Right lobe of liver (tissue), 6 donors: ENCODE data around the gene EDARADD. TPM values are rescaled to one million over a fixed set of nuclear protein-coding genes. Genes with fewer than 3 reads are reported as not detected.

Source experiments
- ATAC-seq, 4 donors: fragments of 200-7000 bp; cut with Tn5 transposase; one replicate each; pipeline ENCODE4 v1.9.1; 2020; ENCODE audit warnings: mild to moderate bottlenecking in 4 of 4, moderate library complexity in 4 of 4
- DNase-seq, 3 donors: peaks; one replicate each; pipeline ENCODE4 v3.0.0-alpha.2; 2020
- H3K27ac ChIP-seq, 3 donors: fragments of 200-600 bp; one replicate each; pipeline ENCODE4 v1.8.0; 2022
- H3K27me3 ChIP-seq, 2 donors: fragments of 200-600 bp; one replicate each; pipeline ENCODE4 v1.8.0; 2022
- H3K36me3 ChIP-seq, 4 donors: fragments of 200-600 bp; sonication (generic) in 1 of 4; one replicate each; pipeline versions ENCODE4 v1.5.1 to v1.8.0; 2017 to 2022; ENCODE audit warnings: control low read depth in 1 of 4
- H3K4me1 ChIP-seq, 4 donors: fragments of 200-600 bp; sonication (generic) in 1 of 4; one replicate each; pipeline versions ENCODE4 v1.5.1 to v1.8.0; 2017 to 2022; ENCODE audit warnings: control low read depth in 1 of 4
- H3K4me3 ChIP-seq, 3 donors: fragments of 200-600 bp; one replicate each; pipeline ENCODE4 v1.8.0; 2022
- H3K9me3 ChIP-seq, 4 donors: fragments of 200-600 bp; sonication (generic) in 1 of 4; one replicate each; pipeline versions ENCODE4 v1.5.1 to v1.8.0; 2017 to 2022; ENCODE audit warnings: control low read depth in 1 of 4
- POLR2A ChIP-seq: fragments of 450-650 bp; IDR thresholded peaks from one replicate; pipeline ENCODE4 v1.6.1; 2017; ENCODE audit warnings: antibody characterized with exemption, mild to moderate bottlenecking
- WGBS: methylation state at CpG from one replicate; pipeline ENCODE4 v1.1.6; 2018; ENCODE audit warnings: low coverage, low lambda C conversion rate; ENCODE audit not compliant: insufficient coverage; ENCODE audit errors: missing lambda C conversion rate; 5-methylcytosine and 5-hydroxymethylcytosine counted together
- intact Hi-C, 2 donors: fragments of 100-400 bp; cut with DNase I; formaldehyde crosslinking; loops; one replicate each; pipeline versions ENCODE4 v1.11.2 to v1.14.1; 2022
- total RNA-seq, 6 experiments: library from RNA; depleted of rRNA in 2 of 6; stranded (reverse); fragments of >200 nt in 2 of 6; fragmentation: NEBNext Ultra II Directional in 3 of 6; extraction: Animal tissue kit (Norgen Biotek cat#: 25700) in 3 of 6; gene quantifications; one replicate each; pipeline versions ENCODE4 v1.1.0 to v1.2.4, GENCODE V29; 2016 to 2023
- TF ChIP-seq, protein P1 (sequence below), 4 donors: fragments of 200-600 bp in 3 of 4; fragments of 450-650 bp in 1 of 4; IDR thresholded peaks; one replicate each; pipeline versions ENCODE4 v1.5.1 to v1.8.0; 2016 to 2022; ENCODE audit warnings: antibody characterized with exemption in 4 of 4, mild to moderate bottlenecking in 2 of 4
- donor health status: DM: no; HTN: yes; CAD: no.
- donor health status: DM: no; HTN: no; CAD: no.
- donor health status: DM: no; HTN: no; CAD: no.
- donor health status: DM: no; HTN: yes; CAD: no.
- donor health status: DM: no; HTN: yes; CAD: no.

The EDARADD gene
- total RNA-seq, 6 experiments from 2014 or later, result 0.16 to 1.2 (median 0.26) TPM; not detected in 1

DNA sequence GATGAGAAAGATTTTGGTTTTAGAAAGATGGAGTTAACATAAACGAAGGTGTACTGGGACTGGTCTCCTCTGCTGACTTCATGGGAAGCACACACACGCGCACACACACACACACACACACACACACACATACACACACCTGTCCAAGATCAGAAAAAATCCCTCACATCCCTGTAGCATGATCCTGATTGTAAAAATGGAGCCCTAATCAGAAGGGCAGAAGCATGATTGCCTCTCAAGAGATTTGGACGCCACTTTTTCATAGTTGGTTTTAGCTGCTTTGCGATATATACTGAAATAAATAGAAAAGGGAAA is 73.2 kb downstream of the EDARADD start:
- H3K36me3 ChIP-seq, result no peaks in the 10 kb centered on the region
- WGBS, result 80% methylated on average over 3 of the region's 5 CpGs
- TF ChIP-seq POLR2A, result no peak
- TF ChIP-seq, protein P1, sequence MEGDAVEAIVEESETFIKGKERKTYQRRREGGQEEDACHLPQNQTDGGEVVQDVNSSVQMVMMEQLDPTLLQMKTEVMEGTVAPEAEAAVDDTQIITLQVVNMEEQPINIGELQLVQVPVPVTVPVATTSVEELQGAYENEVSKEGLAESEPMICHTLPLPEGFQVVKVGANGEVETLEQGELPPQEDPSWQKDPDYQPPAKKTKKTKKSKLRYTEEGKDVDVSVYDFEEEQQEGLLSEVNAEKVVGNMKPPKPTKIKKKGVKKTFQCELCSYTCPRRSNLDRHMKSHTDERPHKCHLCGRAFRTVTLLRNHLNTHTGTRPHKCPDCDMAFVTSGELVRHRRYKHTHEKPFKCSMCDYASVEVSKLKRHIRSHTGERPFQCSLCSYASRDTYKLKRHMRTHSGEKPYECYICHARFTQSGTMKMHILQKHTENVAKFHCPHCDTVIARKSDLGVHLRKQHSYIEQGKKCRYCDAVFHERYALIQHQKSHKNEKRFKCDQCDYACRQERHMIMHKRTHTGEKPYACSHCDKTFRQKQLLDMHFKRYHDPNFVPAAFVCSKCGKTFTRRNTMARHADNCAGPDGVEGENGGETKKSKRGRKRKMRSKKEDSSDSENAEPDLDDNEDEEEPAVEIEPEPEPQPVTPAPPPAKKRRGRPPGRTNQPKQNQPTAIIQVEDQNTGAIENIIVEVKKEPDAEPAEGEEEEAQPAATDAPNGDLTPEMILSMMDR (IDR thresholded peaks at IDR 0.05), result no peak
- H3K9me3 ChIP-seq, result no peaks in the 10 kb centered on the region
- no peak for DNase-seq
- ATAC-seq, result no peak
- no peak overlapping the region for H3K27ac ChIP-seq
- intact Hi-C loops, result no loop called here
- no peak overlapping the region for H3K4me3 ChIP-seq
- H3K4me1 ChIP-seq, result no peaks in the 10 kb centered on the region
- H3K27me3 ChIP-seq, result no peaks in the 10 kb centered on the region

DNA sequence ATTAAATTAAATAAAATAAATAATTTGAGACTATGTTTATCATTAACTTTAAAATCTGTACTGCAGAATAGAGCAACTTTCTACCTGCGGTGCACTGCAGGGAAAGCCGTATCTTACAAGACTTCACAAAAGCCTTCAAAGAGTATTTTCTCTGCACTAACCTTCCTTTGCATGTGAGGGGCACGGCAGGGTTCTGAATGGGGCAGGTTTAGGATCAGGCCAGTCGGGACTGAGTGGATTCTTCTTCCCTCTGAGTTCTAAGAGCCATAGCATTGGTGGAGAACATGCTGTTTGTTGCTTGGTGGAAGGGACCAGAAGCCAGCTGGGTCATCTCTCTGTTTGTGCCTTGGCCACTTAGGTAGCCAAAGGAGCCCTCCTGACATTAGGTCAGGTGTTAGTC is 74.5 kb downstream of the EDARADD start:
- Histone ChIP-seq H3K36me3 (no peaks in the 10 kb centered on the region), H3K4me1 (no peaks in the 10 kb centered on the region), H3K27ac (no peak overlapping the region), H3K27me3 (no peaks in the 10 kb centered on the region), H3K9me3 (no peaks in the 10 kb centered on the region), H3K4me3 (no peak overlapping the region)
- 50% methylated on average over 2 of the region's 4 CpGs for WGBS
- TF ChIP-seq POLR2A, result no peak
- TF ChIP-seq, protein P1 (IDR thresholded peaks at IDR 0.05), result no peak
- no peak for DNase-seq
- ATAC-seq, result no peak
- intact Hi-C loops, result no loop called here

DNA sequence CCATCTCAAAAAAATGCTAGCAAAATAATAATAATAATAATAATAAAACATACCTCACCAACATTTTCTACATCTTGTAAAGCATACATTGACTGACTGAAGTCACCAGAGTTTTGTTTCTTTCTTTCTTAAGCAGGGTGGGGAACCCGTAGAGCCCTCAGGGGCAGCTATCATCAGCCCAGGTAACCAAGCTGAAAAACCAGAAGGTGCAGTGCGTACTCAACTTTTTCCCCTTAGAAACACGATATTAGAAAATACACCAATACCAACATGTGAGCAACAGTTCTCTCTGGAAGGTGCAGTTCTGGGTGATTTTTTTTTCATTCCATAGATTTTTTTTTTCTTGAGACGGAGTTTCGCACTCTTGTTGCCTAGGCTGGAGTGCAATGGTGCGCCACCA is 75.4 kb downstream of the EDARADD start:
- intact Hi-C loops, result no loop called here
- DNase-seq, result no peak
- no peak overlapping the region for H3K4me3 ChIP-seq
- no peak overlapping the region for H3K27ac ChIP-seq
- no peaks in the 10 kb centered on the region for H3K4me1 ChIP-seq
- WGBS, result 74% methylated on average over 5 of the region's 6 CpGs
- H3K36me3 ChIP-seq, result no peaks in the 10 kb centered on the region
- H3K9me3 ChIP-seq, result no peaks in the 10 kb centered on the region
- no peaks in the 10 kb centered on the region for H3K27me3 ChIP-seq
- TF ChIP-seq, protein P1 (IDR thresholded peaks at IDR 0.05), result no peak
- TF ChIP-seq POLR2A, result no peak
- no peak for ATAC-seq

DNA sequence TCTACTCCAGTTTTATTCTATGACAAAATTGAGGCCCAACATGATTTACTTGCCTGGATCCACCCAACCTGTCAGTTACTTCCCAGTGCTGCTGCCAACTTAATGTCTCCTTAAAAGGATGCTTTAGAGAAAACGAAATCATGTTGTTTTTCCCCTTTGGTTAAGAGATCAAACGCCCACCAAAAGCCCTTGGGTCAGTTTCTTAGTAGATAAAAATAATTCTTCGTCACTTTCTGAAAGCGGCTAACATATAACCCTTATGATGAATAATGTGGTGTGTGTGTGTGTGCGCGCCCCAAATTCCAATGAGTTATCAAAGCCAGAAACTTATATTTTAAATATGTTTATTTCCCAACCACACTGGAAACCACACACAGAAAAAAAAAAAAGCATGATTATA is 77.0 kb downstream of the EDARADD start:
- Histone ChIP-seq H3K4me1 (no peaks in the 10 kb centered on the region), H3K27ac (no peak overlapping the region), H3K9me3 (no peaks in the 10 kb centered on the region), H3K27me3 (no peaks in the 10 kb centered on the region), H3K36me3 (no peaks in the 10 kb centered on the region), H3K4me3 (no peak overlapping the region)
- ATAC-seq (no peak), DNase-seq (no peak)
- 80% methylated on average over 6 of the region's 6 CpGs for WGBS
- no peak for TF ChIP-seq POLR2A
- intact Hi-C loops, result no loop called here

DNA sequence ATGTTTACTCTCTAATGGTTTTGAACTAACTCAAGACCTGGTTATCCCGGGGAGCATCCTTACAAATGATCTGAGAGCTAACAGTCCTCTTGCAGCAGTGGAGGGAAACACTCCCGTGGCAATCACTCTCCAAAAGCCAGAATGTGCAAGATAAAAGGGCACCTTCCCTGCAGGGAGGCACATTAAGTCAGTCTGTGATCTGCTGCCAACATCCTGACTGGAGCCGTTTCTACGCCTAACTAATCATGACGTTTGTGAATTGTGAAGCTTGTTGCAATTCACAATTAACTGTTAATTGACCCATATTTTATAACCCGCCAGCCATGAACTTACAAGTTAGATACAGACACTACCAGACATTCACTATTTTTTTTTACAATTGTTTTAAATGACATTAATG is 77.6 kb downstream of the EDARADD start:
- TF ChIP-seq, protein P1 (IDR thresholded peaks at IDR 0.05), result no peak
- TF ChIP-seq POLR2A, result no peak
- ATAC-seq, result no peak
- no peak for DNase-seq
- H3K27me3 ChIP-seq, result no peaks in the 10 kb centered on the region
- H3K4me1 ChIP-seq, result no peaks in the 10 kb centered on the region
- WGBS, result 41% methylated on average over 6 of the region's 6 CpGs
- no peak overlapping the region for H3K4me3 ChIP-seq
- H3K36me3 ChIP-seq, result no peaks in the 10 kb centered on the region
- intact Hi-C loops, result no loop called here
- no peak overlapping the region for H3K27ac ChIP-seq
- no peaks in the 10 kb centered on the region for H3K9me3 ChIP-seq
